ENCODE results near the gene C2orf80. TPM values are rescaled to one million over a fixed set of nuclear protein-coding genes. Genes with fewer than 3 reads are reported as not detected.
"Not testable (repeated sequence)": the region's sequence is repeated elsewhere in the genome, so short reads cannot be mapped to it uniquely, and the experiment has no call there.

The C2orf80 gene
- total RNA-seq, 1 donor = not detected

DNA sequence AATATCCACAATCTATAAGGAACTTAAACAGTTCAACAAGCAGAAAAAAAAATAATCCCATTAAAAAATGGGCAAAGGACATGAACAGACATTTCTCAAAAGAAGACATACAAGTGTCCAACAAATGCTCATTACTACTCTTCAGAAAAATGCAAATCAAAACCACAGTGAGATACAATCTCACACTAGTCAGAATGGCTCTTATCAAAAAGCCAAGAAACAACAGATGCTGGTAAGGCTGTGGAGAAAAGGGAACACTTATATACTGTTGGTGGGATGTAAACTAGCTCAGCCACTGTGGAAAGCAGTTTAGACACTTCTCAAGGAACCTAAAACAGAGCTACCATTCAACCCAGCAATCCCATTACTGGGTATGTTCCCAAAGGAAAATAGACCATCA, 36.7 kb downstream of the C2orf80 start:
- no peak overlapping the region for H3K4me3 ChIP-seq (ENCODE audit: low read length)
- H3K4me1 ChIP-seq (ENCODE audit: insufficient read depth, low read length) = no peaks in the 10 kb centered on the region
- H3K27me3 ChIP-seq (ENCODE audit: insufficient read depth, low read length) = no peaks in the 10 kb centered on the region
- H3K9me3 ChIP-seq (ENCODE audit: low read depth, low read length) = no peaks in the 10 kb centered on the region

DNA sequence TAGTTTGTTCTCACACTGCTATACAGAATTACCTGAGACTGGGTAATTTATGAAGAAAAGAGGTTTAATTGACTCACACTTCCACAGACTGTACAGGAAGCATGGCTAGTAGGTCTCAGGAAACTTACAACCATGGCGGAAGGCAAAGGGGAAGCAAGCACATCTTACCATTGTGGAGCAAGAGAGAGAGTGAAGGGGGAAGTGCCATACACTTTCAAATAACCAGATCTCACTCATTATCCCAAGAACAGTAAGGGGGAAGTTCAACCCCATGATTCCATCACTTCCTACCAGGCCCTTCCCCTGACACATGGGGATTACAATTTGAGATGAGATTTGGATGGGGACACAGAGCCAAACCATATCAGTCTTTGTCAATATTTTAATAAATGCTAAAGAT, 38.9 kb downstream of the C2orf80 start:
- H3K27me3 ChIP-seq (ENCODE audit: insufficient read depth, low read length) = no peaks in the 10 kb centered on the region
- H3K4me3 ChIP-seq (ENCODE audit: low read length) = no peak overlapping the region
- H3K4me1 ChIP-seq (ENCODE audit: insufficient read depth, low read length) = no peaks in the 10 kb centered on the region
- H3K9me3 ChIP-seq (ENCODE audit: low read depth, low read length) = no peaks in the 10 kb centered on the region

DNA sequence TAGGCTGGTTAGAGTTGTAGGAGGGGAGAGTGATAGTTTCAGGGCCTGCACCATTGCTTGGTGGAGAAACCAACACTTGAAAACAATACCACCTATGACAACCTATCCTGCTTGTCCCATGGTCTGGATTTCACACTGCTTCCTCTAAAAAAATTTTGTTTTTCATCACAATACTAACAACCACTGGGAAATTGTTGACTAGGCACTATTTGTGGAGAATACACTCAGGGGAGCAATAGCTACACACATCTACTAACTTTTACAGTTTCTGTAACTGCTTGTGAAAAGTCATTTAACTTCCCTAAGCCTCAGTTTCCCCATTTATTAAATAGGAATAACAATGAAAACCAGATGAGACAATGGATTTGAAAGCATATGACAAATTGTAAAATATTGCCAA, 39.7 kb downstream of the C2orf80 start:
- no peaks in the 10 kb centered on the region for H3K27me3 ChIP-seq (ENCODE audit: insufficient read depth, low read length)
- no peak overlapping the region for H3K4me3 ChIP-seq (ENCODE audit: low read length)
- no peaks in the 10 kb centered on the region for H3K9me3 ChIP-seq (ENCODE audit: low read depth, low read length)
- H3K4me1 ChIP-seq (ENCODE audit: insufficient read depth, low read length) = no peaks in the 10 kb centered on the region

DNA sequence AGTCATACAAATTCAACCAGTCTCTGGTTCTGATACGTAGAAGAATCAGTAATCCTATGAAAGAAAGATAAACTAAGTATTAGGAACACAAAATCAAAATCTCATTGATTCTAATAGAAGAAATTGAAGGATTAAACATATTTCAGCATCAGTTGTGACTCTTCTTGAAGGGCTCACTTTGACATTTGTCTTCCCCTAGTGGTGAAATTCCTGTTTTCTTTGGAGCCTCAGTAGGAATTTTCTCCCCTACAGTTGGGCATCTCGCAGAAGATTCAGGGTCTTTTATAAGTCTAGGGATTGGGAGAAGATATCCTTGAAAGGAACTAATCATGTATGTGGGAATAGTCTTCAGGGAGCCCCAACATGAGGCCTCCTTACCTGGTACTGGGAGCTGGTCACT, 41.0 kb downstream of the C2orf80 start:
- Histone ChIP-seq H3K4me3 (ENCODE audit: low read length) (no peak overlapping the region), H3K9me3 (ENCODE audit: low read depth, low read length) (no peaks in the 10 kb centered on the region), H3K27me3 (ENCODE audit: insufficient read depth, low read length) (no peaks in the 10 kb centered on the region), H3K4me1 (ENCODE audit: insufficient read depth, low read length) (no peaks in the 10 kb centered on the region)

DNA sequence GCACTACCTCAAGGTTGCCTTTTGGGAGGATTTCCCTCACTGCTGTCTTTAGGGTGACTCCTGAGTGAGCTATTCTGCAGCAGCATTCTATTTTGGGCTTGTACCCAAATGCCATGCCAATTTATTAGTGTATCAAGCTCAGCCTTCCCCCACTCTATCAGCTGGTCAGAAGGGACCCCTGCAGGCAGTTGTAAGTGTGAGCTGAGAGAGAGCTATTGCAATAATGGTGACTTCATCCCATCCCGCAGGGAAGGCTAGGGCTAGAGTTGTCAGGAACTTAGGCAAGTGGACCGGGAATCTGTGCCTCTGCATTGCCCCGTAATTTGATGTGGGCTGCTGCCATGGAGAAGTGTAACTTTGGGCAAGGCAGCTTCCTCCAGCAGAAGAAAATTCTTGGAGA, 42.1 kb downstream of the C2orf80 start:
- Histone ChIP-seq H3K4me3 (ENCODE audit: low read length) (no peak overlapping the region), H3K9me3 (ENCODE audit: low read depth, low read length) (no peaks in the 10 kb centered on the region), H3K4me1 (ENCODE audit: insufficient read depth, low read length) (no peaks in the 10 kb centered on the region), H3K27me3 (ENCODE audit: insufficient read depth, low read length) (no peaks in the 10 kb centered on the region)

DNA sequence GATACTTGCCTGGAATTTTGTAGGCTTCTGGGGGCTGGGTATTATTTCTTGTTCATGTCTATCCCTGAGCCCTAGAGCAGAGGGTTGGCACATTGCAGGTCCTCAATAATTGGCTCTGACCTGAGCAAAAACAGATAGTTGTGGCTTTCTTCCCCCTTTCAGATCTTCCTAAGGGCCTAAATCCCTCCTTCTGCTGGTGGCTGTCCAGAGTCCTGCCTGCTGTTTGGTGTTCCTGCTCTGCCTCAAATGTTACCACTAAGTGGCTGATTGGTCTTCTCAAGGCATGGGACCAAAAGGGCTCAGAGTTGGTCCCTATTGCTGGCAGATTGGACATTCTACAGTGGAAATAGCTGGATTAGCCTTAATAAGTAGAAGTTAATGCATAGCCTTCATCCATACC, 42.8 kb downstream of the C2orf80 start:
- H3K9me3 ChIP-seq (ENCODE audit: low read depth, low read length) = no peaks in the 10 kb centered on the region
- no peaks in the 10 kb centered on the region for H3K27me3 ChIP-seq (ENCODE audit: insufficient read depth, low read length)
- no peak overlapping the region for H3K4me3 ChIP-seq (ENCODE audit: low read length)
- no peaks in the 10 kb centered on the region for H3K4me1 ChIP-seq (ENCODE audit: insufficient read depth, low read length)

DNA sequence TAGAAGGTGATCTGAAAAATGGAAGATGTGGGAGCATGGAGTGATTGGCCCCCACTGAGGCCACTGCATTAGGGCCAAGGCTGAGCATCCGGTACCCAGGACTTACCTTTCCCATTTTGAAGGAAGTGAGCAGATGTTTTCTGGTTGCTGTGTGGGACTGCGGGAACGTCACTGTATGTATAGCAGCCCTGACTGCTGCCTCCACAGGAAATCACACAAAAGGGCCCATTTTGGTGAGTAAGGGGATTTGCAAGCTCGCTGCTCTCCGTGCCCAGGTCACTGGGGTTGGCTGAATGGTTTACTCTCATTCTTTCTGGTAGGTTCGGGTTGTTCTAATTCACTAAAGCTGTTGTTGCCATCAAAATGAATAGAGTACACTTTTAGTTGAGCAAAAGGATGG, 43.8 kb downstream of the C2orf80 start, which contains the start of gene CRYGB:
Gene CRYGB (minus strand): TSS at position 153 of the 400 bp plus-strand sequence. CDS start 38 bp downstream, at position 115.
- Histone ChIP-seq H3K9me3 (ENCODE audit: low read depth, low read length) (no peaks in the 10 kb centered on the region), H3K27me3 (ENCODE audit: insufficient read depth, low read length) (no peaks in the 10 kb centered on the region), H3K4me1 (ENCODE audit: insufficient read depth, low read length) (no peaks in the 10 kb centered on the region), H3K4me3 (ENCODE audit: low read length) (no peak within 1 kb of the TSS)

DNA sequence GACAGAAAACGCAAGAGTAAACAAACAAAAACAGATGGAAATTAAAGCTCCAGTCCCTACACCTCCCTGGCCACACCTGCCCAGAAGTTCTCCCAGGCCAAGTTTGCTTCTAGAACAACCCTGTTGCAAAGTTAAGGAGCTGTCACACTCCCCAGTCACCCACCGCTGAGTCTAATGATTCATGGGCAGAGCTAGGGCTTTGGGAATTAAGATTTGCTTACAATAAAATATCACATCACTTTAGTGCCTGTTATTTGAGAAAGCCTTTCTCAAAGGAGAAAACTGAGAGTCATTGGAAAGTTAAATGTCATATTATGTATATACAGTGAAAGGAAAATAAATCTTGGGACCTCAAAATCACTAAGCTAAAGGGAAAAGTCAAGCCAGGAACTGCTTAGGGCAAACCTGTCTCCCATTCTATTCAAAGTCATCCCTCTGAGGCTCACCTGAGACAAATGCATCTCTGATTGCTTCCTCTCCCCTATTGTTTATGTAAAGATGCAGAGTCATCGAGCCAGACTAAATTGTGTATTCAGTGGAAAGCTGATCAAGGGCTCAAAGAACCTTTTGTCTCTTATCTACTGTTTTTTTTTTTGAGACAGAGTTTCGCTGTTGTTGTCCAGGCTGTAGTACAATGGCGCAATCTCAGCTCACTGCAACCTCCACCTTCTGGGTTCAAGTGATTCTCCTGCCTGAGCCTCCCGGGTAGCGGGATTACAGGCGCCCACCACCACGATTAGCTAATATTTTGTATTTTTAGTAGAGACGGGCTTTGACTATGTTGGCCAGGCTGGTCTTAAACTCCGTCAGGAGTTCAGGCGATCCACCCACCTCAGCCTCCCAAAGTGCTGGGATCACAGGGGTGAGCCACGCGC, 46.7 kb downstream of the C2orf80 start:
- H3K9me3 ChIP-seq (ENCODE audit: low read depth, low read length) = no peaks in the 10 kb centered on the region
- no peaks in the 10 kb centered on the region for H3K27me3 ChIP-seq (ENCODE audit: insufficient read depth, low read length)
- no peak overlapping the region for H3K4me3 ChIP-seq (ENCODE audit: low read length)
- H3K4me1 ChIP-seq (ENCODE audit: insufficient read depth, low read length) = no peaks in the 10 kb centered on the region

DNA sequence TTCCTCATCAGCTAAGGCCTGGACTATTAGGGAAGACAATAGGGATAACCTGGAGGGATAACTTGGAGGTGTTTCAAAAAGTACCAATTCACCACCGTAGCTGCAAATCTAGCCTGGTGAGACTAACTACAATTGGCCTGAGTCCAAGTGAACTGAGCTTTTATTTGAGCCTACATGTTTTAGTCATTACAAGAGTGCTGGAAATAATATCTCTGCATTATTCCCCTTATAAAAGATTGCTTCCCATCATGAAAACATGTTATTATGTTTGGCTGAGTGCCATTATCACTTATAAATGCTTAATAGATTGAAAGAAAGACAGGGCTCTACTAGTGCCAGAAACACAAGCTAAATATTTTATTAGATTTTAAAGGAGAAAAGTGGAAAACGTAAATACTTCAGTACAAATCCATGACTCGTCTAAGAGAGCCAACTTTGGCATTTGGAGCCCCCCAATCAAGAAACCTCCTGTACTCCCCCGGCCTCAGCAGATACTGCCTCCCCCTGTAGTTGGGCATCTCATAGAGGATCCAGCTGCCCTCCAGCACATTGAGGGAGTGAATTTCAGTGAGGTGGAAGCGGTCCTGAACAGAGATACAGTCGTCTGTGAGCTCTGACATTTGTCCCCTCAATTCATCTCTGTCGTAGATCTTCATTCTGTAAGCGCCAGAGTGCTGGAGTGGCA, 47.4 kb downstream of the C2orf80 start:
- H3K27me3 ChIP-seq (ENCODE audit: insufficient read depth, low read length) = no peaks in the 10 kb centered on the region
- H3K4me3 ChIP-seq (ENCODE audit: low read length) = no peak overlapping the region
- H3K4me1 ChIP-seq (ENCODE audit: insufficient read depth, low read length) = no peaks in the 10 kb centered on the region
- H3K9me3 ChIP-seq (ENCODE audit: low read depth, low read length) = no peaks in the 10 kb centered on the region

DNA sequence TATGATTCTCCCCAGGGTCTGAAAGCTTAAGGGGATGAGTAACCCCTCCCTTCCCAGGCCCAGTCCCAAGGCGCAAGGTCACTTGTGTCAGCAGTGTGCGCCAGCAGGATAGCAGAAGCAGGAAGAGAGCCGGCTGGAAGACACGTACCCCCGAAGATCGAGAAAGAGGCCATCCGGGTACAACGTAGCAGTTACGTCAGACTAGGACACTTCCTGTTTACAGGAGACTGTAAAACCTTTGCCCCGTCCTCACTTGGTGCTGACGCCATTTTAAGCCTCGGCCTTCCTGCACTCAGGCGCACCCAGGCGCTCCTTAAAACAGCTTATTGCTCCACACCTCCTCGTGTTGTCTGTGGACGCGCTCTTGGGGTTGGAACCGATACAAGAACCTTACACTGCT, 50.4 kb downstream of the C2orf80 start:
- H3K9me3 ChIP-seq (ENCODE audit: low read depth, low read length) = no peaks in the 10 kb centered on the region
- no peaks in the 10 kb centered on the region for H3K27me3 ChIP-seq (ENCODE audit: insufficient read depth, low read length)
- peaks cover 8% of the 10 kb centered on the region for H3K4me1 ChIP-seq (ENCODE audit: insufficient read depth, low read length)
- no peak overlapping the region for H3K4me3 ChIP-seq (ENCODE audit: low read length)

DNA sequence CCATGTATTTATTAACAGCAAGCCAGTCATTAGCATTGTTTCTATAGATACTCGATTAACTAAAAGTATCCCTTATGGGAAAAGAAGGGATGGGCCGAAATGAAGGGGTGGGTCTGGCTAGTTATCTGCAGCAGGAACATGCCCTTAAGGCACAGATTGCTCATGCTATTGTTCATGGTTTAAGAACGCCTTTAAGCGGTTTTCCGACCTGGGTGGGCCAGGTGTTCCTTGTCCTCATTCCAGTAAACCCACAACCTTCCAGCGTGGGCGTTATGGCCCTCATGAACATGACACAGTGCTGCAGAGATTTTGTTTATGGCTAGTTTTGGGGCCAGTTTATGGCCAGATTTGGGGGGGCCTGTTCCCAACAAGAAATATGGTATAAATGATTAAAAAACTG, 51.5 kb downstream of the C2orf80 start:
- H3K9me3 ChIP-seq (ENCODE audit: low read depth, low read length) = not testable (repeated sequence)

DNA sequence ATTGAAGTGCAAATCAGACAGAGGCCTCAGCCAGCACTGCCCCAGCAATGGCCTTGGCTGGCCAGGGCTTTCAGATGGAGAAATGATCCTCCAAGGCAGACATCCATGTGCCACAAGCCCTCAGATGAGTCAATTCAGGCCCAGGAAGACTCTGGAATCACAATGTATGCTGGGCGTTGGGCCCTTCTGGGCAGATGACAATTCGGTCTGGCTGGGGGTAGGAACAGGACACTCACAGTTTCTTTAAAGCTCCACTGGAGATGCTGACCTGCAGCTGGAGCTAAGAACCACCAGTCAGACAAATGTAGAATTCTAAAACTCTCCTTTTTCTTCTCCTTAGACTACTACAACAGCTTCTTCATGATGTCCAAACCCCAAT, 53.1 kb downstream of the C2orf80 start:
- Histone ChIP-seq H3K4me1 (ENCODE audit: insufficient read depth, low read length) (peaks cover 8% of the 10 kb centered on the region), H3K27me3 (ENCODE audit: insufficient read depth, low read length) (no peaks in the 10 kb centered on the region), H3K9me3 (ENCODE audit: low read depth, low read length) (no peaks in the 10 kb centered on the region), H3K4me3 (ENCODE audit: low read length) (no peak overlapping the region)

More for the DNA sequence above, 51.5 kb downstream of the C2orf80 start:
- not testable (repeated sequence) for H3K27me3 ChIP-seq (ENCODE audit: insufficient read depth, low read length); H3K4me1 ChIP-seq (ENCODE audit: insufficient read depth, low read length); H3K4me3 ChIP-seq (ENCODE audit: low read length)

DNA sequence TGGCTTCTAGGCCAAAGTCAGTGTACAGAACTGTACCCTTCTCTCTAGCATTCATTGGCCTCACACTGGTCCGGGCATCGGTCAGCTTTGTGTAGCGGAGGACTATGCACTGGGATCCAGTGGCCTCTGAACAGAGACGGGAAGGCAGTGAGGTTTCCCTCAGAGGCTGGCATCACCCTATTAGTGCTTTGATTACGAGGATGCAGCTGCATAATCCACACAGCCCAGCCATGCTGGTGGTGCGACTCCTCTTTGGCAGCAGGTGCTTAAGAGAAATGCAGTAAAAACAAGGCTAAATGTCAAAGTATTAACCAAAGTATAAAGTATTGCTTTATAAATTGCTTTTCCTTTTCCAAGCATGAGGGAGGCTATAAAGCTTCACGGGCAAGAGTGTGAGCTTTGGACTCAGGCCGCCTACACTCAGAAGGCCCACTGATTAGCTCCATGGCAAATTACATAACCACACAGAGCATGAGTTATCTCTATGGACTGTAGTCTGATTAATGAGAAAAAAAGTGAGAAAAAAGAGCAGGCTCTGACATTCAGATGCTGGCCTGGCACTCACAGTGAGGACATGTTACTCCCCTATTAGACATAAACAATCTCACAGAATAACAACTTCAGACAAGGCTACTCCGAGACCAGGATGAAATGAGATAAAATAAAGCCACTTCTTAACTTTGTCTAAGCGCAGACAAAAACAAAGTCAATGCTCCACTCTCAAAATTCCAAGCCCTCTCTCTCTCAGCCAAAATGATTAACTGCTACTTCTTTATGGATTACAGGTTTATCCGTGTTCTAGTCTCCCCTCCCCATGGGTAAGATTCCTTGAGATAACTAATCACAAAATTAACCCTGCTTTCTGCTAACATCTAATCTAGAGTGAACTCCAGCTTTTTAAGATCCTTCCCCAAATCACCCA, 53.8 kb downstream of the C2orf80 start:
- Histone ChIP-seq H3K27me3 (ENCODE audit: insufficient read depth, low read length) (no peaks in the 10 kb centered on the region), H3K9me3 (ENCODE audit: low read depth, low read length) (no peaks in the 10 kb centered on the region), H3K4me1 (ENCODE audit: insufficient read depth, low read length) (peaks cover 8% of the 10 kb centered on the region), H3K4me3 (ENCODE audit: low read length) (no peak overlapping the region)

DNA sequence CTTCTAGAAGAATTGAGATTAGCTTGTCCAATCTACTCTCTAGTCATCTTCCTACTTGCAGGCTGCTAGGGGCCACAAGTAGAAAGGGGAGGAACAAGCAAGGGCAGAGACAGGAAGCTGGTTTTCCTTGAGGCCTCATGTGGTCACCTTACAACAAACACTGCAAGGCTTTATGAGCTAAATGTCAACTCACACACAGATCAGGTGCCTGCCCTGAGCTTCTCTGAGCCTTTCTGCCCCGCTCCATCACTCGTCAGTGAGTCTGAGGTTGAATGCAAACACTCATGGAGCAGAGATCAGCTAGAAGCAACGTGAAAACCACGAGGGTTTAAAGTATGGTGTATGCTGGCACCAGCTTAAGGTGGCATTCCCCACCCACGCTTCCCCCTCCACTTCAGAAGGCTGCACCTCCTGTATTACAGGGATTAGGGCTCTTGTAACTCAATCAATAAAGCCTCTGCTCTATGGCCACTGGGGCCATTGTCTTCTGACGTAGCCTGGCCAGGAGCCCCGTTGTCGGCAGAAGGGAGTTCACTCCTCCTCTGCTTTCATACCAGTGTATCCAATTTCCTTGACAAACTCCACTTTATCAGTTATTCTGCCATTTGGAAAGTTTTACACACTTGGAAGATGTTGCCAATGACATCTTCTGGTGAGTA, 54.8 kb downstream of the C2orf80 start:
- Histone ChIP-seq H3K4me3 (ENCODE audit: low read length) (no peak overlapping the region), H3K9me3 (ENCODE audit: low read depth, low read length) (no peaks in the 10 kb centered on the region), H3K27me3 (ENCODE audit: insufficient read depth, low read length) (no peaks in the 10 kb centered on the region), H3K4me1 (ENCODE audit: insufficient read depth, low read length) (peaks cover 8% of the 10 kb centered on the region)
